ENCODE data around the gene U2AF1.
"Not testable (repeated sequence)": the region's sequence is repeated elsewhere in the genome, so short reads cannot be mapped to it uniquely, and the experiment has no call there.

The U2AF1 gene, protein sequence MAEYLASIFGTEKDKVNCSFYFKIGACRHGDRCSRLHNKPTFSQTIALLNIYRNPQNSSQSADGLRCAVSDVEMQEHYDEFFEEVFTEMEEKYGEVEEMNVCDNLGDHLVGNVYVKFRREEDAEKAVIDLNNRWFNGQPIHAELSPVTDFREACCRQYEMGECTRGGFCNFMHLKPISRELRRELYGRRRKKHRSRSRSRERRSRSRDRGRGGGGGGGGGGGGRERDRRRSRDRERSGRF
- total RNA-seq = 35.2 to 38.4 reads per million in 2 donors

DNA sequence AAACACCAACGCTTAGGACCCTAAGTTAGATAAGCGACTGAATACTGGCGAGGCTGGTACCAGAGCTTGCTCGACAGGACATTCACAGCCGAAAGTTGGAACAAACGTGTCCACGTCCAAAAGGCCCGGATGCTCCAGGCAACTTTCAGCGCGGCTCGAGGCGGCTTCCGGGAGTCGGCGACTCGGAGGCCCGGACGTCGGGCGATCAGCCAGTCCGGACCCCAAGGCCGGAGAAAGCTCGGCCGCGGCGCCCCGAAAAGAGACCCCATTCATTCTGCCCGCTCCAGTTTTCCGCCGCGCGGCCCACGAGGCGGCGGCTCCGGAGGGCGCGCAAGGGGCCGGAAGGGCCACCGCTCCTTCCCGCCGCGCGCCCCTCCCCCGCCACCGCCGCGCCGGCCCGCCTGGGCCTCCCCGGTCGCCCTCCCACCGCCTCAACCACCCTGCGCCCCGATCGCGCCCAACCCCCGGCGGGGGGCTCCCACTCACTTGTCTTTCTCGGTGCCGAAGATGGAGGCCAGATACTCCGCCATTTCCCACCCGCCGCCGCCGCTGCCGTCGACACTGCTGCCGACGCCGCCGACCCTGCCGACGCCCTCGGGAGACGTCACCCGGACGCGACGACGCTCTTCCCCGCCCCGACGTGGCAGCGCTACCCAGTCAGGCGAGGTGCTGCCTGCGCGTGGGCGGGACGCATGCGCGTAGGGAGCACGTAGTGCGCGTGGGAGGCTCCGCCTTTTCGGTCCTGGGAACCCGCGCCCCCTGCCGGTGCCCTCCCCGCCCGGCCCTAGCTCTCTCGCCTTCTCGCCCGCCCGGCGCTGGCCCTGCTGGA, at the start of gene U2AF1:
Gene U2AF1, minus strand, starts transcription at position 606 of the 829 bp plus-strand sequence. Its CDS starts 76 bp downstream, at position 530.
- peak; percentile 38 to 75 (median 49) for DNase-seq

DNA sequence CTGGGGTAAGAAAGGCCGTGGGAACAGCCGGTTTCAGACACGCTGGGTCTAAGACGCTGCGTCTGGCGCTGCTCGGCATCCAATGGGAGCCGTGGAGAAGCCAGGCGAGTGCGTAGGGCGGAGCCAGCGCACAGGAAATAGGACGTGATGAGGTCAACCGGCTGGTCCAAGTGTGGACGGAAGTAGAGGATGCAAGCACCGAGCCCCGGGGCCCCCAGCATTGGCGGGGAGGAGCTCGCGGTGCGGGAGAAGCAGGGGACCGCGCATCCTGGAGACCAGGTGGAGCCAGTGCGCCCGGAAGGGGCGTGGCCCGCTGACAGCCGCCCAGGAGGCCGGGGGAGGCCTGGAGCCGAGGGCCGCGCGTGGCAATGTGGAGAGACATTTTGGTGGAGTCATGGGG, 46.2 kb upstream of the U2AF1 start:
- not testable (repeated sequence) for DNase-seq

- DNase-seq = not testable (repeated sequence)
Observed at GRCh38 chr21:43149344-43149743, 42.0 kb upstream of the U2AF1 start.

DNA sequence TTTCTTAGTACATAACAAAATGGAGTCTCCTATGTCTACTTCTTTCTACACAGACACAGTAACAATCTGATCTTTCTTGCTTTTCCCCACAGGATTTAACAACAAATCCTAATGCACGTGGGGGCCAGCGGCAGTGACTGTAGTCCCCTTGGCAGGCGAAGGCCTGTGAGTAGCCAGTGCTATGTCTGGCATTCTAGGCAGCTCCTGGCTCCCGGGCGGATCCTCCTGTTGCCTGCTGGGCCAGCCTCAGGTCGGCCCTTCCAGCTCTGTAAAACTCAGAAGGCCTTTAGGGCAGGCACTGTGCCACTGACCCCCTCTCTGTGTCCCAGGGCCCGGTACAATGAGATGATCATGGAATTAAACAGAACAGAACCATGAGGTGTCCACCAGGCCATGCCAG, 40.6 kb upstream of the U2AF1 start:
- not testable (repeated sequence) for DNase-seq

GRCh38 chr21:43146637-43147036, 39.3 kb upstream of the U2AF1 start:
- not testable (repeated sequence) for DNase-seq

- not testable (repeated sequence) for DNase-seq
Observed at GRCh38 chr21:43141407-43141806, 34.0 kb upstream of the U2AF1 start.

DNA sequence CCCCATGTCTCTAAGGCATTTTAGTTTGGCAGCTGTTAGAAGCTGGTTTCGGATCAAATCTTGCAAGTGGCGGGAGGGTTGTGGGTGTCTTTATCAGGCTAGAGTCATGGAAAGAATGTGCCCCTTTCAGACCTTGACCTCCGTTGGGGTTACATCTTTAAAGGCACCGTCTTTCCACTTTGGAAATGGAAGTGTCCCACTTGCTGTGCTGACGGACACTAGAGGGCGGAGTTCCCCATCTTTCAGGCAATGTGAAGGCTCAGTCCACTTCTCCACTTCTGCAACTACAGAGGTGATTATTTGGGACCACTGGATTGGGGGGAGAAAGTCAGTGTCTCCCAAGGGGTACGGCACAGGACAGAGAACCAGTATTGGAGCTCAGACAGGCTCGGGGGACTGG, 31.6 kb upstream of the U2AF1 start:
- not testable (repeated sequence) for DNase-seq

DNA sequence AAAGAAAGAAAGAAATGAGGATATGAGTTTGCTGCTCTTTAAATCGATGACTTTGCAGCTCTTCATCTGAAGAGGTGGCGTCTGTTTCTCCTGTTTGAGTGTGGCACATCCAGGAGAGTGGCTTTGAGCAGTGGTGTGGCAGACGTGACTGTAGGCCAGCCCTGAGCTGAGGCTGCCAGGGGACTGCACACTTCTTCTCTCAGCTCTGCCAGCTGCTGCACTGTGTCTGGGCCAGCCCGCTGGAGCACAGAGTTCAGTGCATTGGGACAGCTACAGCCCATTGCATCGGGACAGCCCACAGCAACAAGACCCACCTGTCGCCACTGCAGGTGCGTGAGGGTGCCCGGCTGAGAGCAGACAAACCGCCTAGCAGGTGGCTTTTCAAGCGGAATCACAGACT, 27.1 kb upstream of the U2AF1 start:
- DNase-seq = not testable (repeated sequence)

DNA sequence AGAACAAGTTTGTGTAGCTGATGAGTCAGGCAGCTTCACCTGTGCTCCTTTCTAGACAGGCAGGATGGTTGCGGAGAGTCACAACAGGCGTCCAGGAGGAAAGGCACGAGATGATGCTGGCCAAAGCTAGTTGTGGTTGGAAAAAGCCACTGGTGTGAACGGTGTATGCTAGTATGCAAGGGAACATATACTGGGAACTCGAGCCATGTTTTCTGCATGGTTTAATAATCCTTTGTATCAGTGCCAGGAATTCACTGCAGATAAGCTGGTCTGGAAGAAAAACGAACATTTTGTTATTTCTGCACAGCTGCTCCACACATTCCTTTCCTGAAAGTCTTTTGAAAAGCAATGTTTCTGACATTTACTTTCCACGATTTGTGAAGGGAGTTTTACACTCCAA, 22.7 kb upstream of the U2AF1 start:
- not testable (repeated sequence) for DNase-seq

- DNase-seq = not testable (repeated sequence)
Observed at GRCh38 chr21:43115956-43116355, 8.6 kb upstream of the U2AF1 start.

- not testable (repeated sequence) for DNase-seq
Observed at GRCh38 chr21:43114483-43114882, 7.1 kb upstream of the U2AF1 start.

DNA sequence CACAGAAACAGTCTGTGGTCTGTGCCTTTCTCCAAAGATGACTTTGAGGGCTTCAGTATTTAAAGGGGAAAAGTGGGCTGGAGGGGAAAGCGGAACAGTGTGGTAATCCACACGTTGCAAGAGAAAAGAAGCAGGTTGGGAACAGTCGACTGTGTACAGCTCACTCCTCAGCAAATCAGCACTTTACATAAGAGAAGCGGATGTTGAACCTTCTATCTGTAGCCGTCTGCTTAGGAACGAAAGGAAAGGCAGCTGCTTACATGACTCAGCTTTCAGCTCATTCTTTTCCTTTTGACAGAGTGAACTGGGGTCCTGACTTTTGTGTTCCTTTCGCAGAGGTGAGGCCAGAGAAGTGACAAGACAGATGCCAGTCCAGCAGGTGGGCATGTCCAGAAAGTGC, 1.6 kb upstream of the U2AF1 start:
- DNase-seq = not testable (repeated sequence)

GRCh38 chr21:43108177-43108576, 807 bp upstream of the U2AF1 start:
- not testable (repeated sequence) for DNase-seq

- DNase-seq = not testable (repeated sequence)
Observed at GRCh38 chr21:43107794-43108137, 396 bp upstream of the U2AF1 start.

- DNase-seq = not testable (repeated sequence)
Observed at GRCh38 chr21:43104642-43105041, 2.7 kb downstream of the U2AF1 start.

DNA sequence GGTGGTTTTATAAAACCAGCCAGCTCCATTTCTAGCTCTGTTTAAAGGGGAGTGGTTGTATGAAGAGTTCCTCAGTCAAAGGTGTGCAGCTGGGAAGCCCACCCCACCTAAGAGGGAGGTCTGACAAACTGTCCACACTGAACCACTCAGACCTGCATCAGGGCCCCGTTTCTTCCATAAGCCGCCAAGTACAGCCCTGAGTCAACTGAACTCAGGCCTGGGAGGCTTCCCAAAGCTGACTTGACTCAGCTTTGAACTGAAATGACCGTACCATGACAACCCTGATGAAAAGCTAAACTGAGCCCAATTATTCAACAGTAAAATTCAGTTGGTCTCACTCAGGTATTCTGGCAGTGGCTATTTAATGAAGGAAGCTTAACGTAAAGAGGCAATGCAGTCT, 5.1 kb downstream of the U2AF1 start:
- not testable (repeated sequence) for DNase-seq

DNA sequence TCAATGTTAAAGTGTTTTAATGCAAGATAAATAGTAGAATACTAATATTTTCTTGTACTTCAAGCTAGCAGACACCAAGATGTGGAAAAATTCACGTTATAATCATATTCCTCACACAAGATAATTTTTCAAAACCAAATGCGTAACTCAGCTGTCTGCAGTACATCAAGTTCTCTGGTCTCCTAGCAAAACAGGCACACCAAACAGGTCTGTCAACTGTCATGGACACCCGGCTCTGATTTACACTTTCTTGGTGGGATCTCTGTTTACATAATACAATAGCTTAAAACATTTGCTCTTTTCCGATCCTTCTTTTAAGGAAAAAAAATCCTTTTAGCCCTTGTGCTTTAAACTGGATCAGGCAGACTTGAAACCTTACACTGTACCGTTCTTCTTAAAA, 5.7 kb downstream of the U2AF1 start:
- DNase-seq = not testable (repeated sequence)

DNA sequence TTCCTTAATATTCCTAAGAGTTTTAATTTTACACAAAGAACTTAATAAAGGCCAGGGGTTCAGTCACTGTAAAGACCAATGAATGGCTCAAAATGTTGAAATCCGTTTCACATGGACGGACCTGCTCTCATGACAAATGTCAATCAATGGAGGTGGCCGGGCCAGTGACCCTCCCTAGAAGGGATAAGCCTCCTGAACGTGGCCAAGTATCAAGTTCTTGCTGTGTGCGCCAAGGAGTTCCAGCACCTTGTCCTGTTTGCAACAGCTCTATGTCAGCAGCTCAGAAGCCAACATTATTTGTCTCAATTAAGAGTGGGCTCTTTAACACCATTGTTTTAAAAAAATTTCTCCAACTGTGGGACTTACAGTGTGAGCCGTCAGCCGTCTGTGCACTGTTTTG, 6.4 kb downstream of the U2AF1 start:
- not testable (repeated sequence) for DNase-seq

DNA sequence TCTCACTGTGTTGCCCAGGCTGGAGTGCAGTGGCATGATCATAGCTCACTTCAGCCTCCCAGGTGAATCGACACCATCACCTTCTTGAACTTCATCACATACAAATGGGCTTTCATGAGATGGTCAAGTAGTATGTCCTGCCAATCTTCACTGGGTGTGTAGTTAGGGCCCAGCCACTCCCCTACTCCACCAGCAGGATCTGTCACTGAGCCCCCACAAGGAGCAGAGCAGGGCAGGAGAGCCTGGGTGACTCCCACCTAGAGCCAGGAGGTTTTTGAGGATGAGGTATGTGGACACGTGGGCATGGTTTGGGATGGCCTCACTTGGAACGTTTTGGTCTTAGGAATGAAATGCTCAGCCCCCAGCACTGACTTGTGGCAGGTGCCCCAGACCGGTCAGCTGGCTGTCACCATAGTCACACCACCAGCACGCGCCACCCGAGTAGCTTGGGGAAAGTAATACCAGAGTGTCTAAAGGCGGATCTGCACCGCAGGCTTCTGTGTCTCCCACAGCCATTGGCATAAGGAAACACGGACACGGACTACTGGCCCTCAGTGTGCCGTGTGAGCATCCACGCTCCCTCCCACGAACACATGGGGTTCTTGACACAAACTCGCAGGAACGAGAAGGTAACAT, 15.3 kb downstream of the U2AF1 start:
- DNase-seq = not testable (repeated sequence)

DNA sequence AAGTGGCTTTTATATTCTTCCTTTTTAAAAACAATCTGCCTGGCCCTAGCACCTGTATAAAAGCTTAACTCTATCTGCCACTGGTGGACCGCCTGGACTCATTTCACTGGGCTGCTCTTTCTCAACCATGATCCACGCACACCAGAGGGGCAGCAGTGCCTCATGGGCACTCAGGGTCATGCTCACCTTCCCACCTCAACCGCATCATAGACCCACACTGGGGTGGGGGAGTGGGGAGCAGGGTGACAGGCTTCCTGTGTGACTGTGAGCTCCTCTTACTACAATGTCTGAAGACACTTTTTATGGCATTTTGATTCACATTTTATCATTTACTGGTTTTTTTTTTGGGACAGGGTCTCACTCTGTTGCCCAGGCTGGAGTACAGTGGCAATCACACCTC, 16.4 kb downstream of the U2AF1 start:
- not testable (repeated sequence) for DNase-seq

- DNase-seq = not testable (repeated sequence)
Observed at GRCh38 chr21:43089463-43089862, 17.9 kb downstream of the U2AF1 start.

DNA sequence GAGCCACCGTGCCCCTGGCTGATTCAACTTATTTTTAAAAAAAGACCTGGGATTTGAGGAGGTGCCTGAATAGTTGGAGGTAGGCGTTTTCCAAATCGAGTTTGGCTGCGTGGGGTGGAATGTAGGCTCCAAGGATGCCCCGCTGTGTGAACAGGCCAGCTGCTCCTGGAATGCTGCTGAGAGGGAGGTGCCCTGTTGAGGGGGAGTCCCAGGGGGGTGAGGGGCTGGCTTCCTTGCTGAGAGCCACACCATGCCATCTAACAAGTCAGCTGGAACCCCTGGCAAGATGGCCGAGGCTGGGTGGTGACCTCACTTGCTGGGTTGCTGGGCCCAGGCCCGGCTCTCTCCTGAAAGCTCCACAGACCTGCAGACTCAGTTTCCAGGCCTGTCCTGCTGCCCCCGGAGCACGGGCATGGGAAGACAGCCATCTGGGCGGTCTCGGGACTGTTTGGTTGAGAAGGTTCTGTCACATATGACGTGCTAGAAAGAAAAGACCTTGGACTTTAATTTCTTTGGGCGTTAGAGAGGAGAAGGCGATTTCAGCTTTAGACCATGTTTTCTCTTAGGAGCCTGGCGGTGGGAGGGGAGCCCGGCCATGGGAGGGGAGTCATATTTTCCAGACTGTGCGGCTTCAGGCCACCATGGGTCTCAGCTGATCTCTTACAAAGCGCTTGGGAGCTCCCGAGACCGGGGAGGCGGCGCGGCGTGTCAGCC, 24.6 kb downstream of the U2AF1 start:
- DNase-seq = not testable (repeated sequence)

GRCh38 chr21:43076643-43077042, 30.7 kb downstream of the U2AF1 start:
- not testable (repeated sequence) for DNase-seq

All from T-helper 2 cell (primary cell).